Measurements from ENCODE around the gene ATF1.

DNA sequence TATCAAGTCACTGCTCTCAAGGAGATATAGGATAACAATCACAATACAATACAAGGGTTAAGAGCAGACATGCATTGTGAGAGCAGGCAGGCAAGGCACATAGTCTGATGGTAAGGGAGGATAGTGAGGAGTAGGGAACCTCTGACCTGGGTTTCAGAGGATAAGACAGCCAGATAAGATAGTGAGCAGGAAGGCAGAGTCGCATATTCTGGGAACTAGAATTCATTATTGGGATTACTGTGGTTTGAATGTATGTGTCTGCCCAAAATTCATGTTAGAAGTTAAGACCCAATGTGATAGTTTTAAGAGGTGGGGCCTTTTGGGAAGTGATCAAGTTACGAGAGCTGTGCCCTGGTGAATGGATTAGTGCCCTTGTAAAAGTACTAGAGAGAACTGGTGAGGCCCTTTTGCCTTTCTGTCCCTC lies 14.4 kb upstream of the ATF1 start:
- TF ChIP-seq, protein P1, sequence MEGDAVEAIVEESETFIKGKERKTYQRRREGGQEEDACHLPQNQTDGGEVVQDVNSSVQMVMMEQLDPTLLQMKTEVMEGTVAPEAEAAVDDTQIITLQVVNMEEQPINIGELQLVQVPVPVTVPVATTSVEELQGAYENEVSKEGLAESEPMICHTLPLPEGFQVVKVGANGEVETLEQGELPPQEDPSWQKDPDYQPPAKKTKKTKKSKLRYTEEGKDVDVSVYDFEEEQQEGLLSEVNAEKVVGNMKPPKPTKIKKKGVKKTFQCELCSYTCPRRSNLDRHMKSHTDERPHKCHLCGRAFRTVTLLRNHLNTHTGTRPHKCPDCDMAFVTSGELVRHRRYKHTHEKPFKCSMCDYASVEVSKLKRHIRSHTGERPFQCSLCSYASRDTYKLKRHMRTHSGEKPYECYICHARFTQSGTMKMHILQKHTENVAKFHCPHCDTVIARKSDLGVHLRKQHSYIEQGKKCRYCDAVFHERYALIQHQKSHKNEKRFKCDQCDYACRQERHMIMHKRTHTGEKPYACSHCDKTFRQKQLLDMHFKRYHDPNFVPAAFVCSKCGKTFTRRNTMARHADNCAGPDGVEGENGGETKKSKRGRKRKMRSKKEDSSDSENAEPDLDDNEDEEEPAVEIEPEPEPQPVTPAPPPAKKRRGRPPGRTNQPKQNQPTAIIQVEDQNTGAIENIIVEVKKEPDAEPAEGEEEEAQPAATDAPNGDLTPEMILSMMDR (IDR thresholded peaks at IDR 0.05; ENCODE audit: insufficient read depth, low read depth, low read length) = no peak
- TF ChIP-seq EZH2 (IDR thresholded peaks at IDR 0.05; ENCODE audit: insufficient read depth, low read length) = no peak
